Lower lobe of right lung (tissue), 2 donors: ENCODE measurements around the gene CNRIP1. TPM values are rescaled to one million over a fixed set of nuclear protein-coding genes. Genes with fewer than 3 reads are reported as not detected.

ENCODE experiments used
- ATAC-seq, 2 donors: fragments of 200-7000 bp; cut with Tn5 transposase; one replicate each; pipeline ENCODE4 v1.9.1; 2020 to 2022; ENCODE audit warnings: mild to moderate bottlenecking in 2 of 2, moderate library complexity in 2 of 2
- DNase-seq: peaks from one replicate; pipeline ENCODE4 v3.0.0-alpha.2; 2020
- H3K27ac ChIP-seq: fragments of 200-600 bp; one replicate; pipeline ENCODE4 v1.8.0; 2022
- H3K27me3 ChIP-seq: fragments of 200-600 bp; one replicate; pipeline ENCODE4 v1.8.0; 2022; ENCODE audit warnings: low read depth
- H3K36me3 ChIP-seq: fragments of 200-600 bp; one replicate; pipeline ENCODE4 v1.8.0; 2022; ENCODE audit warnings: mild to moderate bottlenecking
- H3K4me1 ChIP-seq: fragments of 200-600 bp; one replicate; pipeline ENCODE4 v1.8.0; 2022
- H3K4me3 ChIP-seq: fragments of 200-600 bp; one replicate; pipeline ENCODE4 v1.8.0; 2022; ENCODE audit warnings: mild to moderate bottlenecking
- H3K9me3 ChIP-seq: fragments of 200-600 bp; one replicate; pipeline ENCODE4 v1.8.0; 2022
- CTCF ChIP-seq: fragments of 200-600 bp; IDR thresholded peaks from one replicate; pipeline ENCODE4 v1.8.0; 2022; ENCODE audit warnings: antibody characterized with exemption, mild to moderate bottlenecking
- intact Hi-C: fragments of 100-400 bp; cut with DNase I; formaldehyde crosslinking; loops from one replicate; pipeline ENCODE4 v1.11.0; 2022
- total RNA-seq: library from RNA; stranded (reverse); fragmentation: NEBNext Ultra II Directional; extraction: Animal tissue kit (Norgen Biotek cat#: 25700); gene quantifications from one replicate; pipeline ENCODE4 v1.2.1, GENCODE V29; 2021
- donor health status: DM: no; HTN: yes; CAD: no; lungs with severe emphysema.

Gene CNRIP1
- total RNA-seq, 1 donor from 2014 or later = 20.8 TPM

- intact Hi-C loops = no loop called here
- H3K4me1 ChIP-seq = peaks cover 67% of the 10 kb centered on the region
- no peaks in the 10 kb centered on the region for H3K9me3 ChIP-seq
- DNase-seq (peak; percentile 75), ATAC-seq (peak; percentile 78 to 80)
- H3K36me3 ChIP-seq = no peaks in the 10 kb centered on the region
- TF ChIP-seq CTCF = peak; percentile 57
- no peaks in the 10 kb centered on the region for H3K27me3 ChIP-seq
- peak overlapping the region; percentile 66 for H3K4me3 ChIP-seq
- peak overlapping the region; percentile 90 for H3K27ac ChIP-seq
Observed at GRCh38 chr2:68251187-68251854, 68.4 kb downstream of the CNRIP1 start.

- TF ChIP-seq CTCF = no peak
- Histone ChIP-seq H3K4me3 (peak overlapping the region; percentile 66), H3K9me3 (no peaks in the 10 kb centered on the region), H3K36me3 (no peaks in the 10 kb centered on the region), H3K27ac (peak overlapping the region; percentile 90), H3K4me1 (peaks cover 68% of the 10 kb centered on the region), H3K27me3 (no peaks in the 10 kb centered on the region)
- DNase-seq = no peak
- intact Hi-C loops = no loop called here
- no peak for ATAC-seq
Observed at GRCh38 chr2:68250652-68251186, 69.0 kb downstream of the CNRIP1 start.

- Histone ChIP-seq H3K36me3 (no peaks in the 10 kb centered on the region), H3K27me3 (no peaks in the 10 kb centered on the region), H3K4me1 (peaks cover 65% of the 10 kb centered on the region), H3K4me3 (peak overlapping the region; percentile 66), H3K9me3 (no peaks in the 10 kb centered on the region), H3K27ac (peak overlapping the region; percentile 90)
- ATAC-seq (no peak), DNase-seq (no peak)
- TF ChIP-seq CTCF = no peak
- intact Hi-C loops = no loop called here
Observed at GRCh38 chr2:68250196-68250595, 69.6 kb downstream of the CNRIP1 start.

GRCh38 chr2:68248806-68249205 lies 70.9 kb downstream of the CNRIP1 start:
- no peaks in the 10 kb centered on the region for H3K27me3 ChIP-seq
- no peaks in the 10 kb centered on the region for H3K36me3 ChIP-seq
- ATAC-seq = no peak
- DNase-seq = no peak
- TF ChIP-seq CTCF = no peak
- H3K4me1 ChIP-seq = peaks cover 62% of the 10 kb centered on the region
- no peak overlapping the region for H3K4me3 ChIP-seq
- no peak overlapping the region for H3K27ac ChIP-seq
- H3K9me3 ChIP-seq = no peaks in the 10 kb centered on the region
- intact Hi-C loops = no loop called here

- intact Hi-C loops = no loop called here
- Histone ChIP-seq H3K4me3 (no peak overlapping the region), H3K4me1 (peaks cover 62% of the 10 kb centered on the region), H3K27ac (no peak overlapping the region), H3K27me3 (no peaks in the 10 kb centered on the region), H3K36me3 (no peaks in the 10 kb centered on the region), H3K9me3 (no peaks in the 10 kb centered on the region)
- no peak for TF ChIP-seq CTCF
- DNase-seq (no peak), ATAC-seq (no peak)
Observed at GRCh38 chr2:68248361-68248760, 71.4 kb downstream of the CNRIP1 start.
